Hepatic stellate cell (primary cell): ENCODE data around the gene S100G.
A peak's percentile ranks its signal among the peaks of the same experiment; 100 is the strongest.
"Not testable (repeated sequence)": the region's sequence is repeated elsewhere in the genome, so short reads cannot be mapped to it uniquely, and the experiment has no call there.

ENCODE experiments used
- DNase-seq: peaks from one replicate; pipeline ENCODE4 v3.0.0; 2011; ENCODE audit warnings: low spot score

The S100G gene, protein sequence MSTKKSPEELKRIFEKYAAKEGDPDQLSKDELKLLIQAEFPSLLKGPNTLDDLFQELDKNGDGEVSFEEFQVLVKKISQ

DNA sequence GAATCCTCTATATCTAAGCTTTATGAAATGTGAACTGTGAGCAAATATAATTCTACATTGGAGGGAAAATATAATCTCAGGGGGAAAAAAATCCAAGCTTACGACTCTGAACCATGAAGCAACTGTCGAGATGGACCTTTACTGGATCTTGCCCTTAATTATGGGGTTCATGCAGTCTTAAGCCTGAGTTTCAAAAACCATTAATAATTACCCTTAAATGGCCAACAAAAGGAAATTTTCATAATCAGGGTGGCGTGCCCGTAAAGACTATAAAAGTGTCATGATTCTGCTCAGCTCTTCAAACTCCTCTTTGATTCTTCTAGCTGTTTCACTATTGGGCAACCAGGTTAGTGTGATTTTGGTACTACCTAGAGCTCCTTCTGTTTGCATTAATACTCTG is at the start of gene S100G:
Gene S100G, plus strand, starts transcription at position 301 of the 400 bp plus-strand sequence. CDS start 849 bp downstream, outside the sequence.
- DNase-seq = no peak

DNA sequence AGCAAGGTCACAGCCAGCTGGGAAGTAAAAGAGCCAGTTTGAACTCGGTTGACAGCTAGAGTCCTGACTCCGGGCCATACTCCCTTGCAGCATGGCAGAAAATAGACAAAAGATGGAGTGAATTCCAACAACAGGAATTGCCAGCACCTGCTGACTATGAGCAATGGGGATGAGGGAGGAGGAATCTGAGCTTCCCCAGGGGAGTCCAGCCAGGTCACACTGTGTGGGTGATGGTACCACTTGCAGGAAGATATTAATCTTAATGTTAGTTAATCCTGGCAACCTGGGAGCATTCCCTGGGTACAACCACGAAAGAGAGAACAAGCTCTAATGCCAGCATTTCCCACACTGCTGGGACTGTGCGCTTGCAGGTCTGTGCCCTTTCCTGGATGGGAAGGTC is 48.1 kb upstream of the S100G start:
- DNase-seq = no peak

DNA sequence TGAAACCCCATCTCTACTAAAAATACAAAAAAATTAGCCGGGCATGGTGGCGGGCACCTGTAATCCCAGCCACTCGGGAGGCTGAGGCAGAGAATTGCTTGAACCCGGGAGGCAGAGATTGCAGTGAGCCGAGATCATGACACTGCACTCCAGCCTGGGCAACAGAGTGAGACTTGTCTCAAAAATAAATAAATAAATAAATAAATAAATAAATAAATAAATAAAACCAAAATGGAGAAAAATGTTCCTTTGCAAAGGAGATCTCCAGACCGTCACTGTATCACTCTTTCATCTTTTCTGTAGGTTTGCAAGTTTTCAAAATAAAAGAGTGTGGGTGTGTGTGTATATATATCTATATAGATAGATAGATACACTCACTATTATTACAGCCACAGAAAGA is 46.7 kb upstream of the S100G start:
- not testable (repeated sequence) for DNase-seq

DNA sequence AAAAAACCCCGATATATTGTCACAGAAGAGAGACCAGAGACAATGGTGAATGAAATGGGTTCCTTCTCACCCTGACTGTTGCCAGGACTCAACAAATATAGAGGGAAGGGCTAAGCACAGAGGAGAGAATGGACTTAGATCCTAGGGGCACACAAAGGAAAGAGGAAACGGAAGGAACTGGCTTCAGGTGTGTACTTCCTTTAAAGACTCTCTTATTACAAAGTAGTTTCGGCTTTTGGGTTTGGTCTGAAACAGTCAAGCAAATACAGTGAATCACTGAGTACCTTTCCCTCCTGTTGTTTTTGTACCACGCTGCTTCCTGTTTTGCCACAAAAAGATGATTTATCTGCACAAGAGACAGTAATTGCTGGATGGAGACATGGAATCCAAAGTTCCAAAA is 46.1 kb upstream of the S100G start:
- no peak for DNase-seq

DNA sequence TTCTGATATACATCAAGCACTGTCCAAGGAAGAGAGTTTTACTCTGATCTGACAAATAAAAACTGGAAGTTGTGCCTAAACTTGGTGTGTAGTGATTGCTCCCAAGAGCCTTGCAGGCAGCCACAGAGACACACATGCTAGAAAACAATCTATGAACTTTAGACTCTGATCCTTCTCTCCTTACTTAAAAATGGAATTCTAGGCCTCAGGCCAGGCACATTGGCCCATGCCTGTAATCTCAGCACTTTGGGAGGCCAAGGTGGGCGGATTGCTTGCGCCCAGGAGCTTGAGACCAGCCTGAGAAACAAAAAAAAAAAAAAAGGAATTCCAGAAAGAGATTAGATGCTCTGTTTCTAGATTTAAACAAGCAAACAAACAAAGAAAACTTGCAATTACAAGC is 45.6 kb upstream of the S100G start:
- no peak for DNase-seq

DNA sequence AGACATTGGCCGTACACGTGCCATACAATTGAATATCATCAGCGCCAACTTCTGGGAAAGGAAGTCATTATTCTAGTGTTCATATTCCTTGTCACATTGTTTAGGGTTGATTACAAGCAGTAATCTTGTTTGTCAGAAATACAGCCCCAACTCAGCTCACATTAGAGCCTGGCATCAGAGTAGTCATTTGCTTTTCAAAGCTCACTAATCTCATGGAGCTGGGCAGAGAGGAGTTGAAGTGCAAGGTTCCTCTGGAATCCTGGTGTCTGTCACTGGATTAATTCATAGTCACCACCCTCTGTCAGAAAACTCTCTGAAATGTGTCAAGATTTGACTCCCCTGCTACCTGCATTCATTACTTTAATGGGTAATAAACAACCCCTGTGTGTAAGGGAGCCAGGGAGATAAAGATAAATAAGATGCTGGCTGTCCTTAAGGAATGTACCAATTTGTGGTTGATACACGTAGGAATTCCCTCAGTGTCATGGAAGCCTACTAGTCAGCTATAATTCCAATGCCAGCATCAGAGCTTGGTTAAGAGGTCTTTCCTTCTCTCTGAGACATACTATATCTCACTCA is 43.7 kb upstream of the S100G start:
- no peak for DNase-seq

DNA sequence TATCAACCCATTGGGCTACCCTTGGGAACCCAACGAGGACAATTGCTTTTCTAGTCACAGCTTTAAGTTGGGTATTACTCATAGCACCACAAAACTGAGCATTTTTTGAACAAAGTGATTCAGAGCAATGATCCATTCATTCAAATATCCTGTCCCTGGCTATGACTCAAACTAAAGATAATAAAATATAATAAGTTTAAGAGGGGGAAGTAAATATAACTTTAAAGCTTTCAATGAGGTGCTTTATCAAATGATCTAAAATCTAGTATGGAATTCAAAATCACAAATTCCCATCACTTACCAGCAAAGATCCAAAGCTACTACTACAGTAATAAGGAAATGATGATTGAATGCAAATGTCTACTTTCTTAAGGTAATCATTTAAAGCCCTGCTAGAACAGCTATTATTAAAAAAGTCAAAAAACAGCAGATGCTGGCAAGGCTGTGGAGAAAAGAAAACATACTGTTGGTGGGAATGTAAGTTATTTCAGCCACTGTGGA is 39.8 kb upstream of the S100G start:
- DNase-seq = peak; percentile 34

DNA sequence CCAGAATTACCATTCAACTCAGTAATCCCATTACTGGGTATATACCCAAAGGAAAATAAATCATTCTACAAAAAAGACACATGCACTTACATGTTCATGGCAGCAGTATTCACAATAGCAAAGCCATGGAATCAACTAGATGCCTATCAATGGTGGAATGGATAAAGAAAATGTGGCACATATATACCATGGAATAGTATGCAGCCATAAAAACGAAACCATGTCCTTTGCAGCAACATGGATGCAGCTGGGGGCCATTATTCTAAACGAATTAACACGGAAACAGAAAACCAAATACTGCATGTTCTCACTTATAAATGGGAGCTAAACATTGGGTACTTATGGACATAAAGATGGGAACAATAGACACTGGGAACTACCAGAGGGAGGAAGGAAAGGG is 39.3 kb upstream of the S100G start:
- not testable (repeated sequence) for DNase-seq

DNA sequence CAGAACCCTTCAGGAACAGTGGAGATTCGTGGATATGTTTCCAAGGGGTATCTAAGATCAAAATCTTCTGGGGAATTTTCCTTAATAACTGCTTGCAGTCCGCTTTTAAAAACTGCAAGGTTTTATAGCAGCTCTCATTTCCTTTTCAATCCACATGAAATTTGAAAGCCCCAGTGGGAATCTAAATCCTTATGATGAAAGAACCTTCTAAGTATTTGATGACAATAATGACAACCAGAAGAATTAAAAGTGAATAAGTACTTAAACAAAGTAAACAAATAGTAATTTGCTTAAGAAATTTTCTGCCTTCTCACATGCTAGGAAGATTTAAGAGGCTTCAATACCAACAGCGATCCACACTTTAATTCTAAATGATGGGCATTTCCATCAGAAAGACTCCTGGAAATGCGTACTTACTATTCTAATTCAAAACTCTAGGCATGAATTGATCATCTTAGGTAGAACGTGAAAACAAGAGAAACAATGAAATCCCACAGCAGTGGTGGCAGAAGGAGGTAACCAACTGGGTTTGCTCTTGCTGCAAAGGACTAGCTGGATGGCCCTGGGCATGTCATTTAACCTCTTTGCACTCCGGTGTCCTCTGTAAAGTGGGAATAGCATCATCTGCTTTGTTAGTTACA is 37.6 kb upstream of the S100G start:
- DNase-seq = no peak

DNA sequence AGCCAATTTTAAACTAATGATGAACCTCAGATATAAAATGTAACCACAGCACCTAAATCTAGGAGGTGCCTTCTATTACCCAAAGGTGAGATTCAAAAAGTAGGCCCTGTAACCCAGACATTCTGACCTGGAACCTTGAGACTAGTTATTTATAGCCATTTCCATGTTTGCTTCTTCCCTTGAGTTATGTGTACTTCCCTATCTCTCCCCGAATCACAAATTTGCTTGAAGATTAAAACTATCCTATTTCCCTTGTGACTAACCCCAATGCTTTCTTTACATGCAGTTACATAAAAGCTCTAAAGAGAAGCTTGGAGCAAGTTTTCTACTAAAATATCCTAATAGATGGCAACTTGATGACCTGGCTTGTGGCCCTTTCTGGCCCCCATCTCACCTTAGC is 32.6 kb upstream of the S100G start:
- no peak for DNase-seq

DNA sequence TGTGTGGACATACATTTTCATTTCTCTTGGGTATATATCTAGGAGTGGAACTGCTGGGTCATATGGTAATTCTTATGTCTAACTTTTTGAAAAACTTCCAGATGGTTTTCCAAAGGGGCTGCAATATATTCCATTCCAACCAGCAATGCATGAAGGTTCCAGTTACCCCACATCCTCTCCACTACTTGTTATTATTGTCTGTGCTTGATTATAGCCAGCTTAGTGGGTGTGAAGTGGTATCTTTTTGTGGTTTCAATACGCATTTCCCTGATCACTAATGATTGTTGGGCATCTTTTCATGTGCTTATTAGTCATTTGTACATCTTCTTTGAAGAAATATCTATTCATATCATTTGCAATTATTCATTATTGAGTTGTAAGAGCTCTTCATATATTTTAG is 31.5 kb upstream of the S100G start:
- no peak for DNase-seq

DNA sequence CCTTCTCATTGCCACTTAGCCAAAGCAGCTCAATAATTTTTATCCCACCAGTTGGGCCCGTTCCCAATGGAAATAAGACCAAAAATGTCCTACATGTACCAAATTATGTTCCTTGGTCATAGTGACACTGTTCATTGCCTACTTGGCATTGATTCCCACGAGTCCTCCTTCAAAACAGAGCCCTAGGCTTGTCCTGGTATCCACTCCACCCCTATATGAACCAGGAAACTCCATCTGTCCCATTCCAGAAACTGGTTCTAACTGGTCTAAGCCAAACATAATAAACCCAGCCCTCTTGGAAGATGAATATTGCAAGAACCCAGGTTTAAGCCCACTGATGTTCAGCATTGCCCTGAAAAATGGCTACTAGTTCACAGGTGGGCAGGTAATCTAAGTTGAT is 30.9 kb upstream of the S100G start:
- no peak for DNase-seq

DNA sequence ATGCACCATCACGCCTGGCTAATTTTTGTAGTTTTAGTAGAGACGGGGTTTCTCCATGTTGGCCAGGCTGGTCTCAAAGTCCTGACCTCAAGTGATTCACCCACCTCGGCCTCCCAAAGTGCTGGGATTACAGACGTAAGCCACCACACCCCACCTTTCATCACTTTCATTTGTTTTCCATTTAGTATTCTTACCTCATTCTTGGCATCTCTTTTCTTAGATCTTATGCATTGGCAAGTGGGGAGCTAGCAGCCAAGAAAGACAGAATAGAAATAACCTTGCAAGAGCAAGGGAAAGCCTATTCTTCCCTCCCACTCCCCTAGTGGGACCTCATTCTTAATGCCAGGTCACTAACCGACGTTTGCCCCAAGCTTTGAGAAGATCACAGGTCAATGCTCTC is 21.4 kb upstream of the S100G start:
- not testable (repeated sequence) for DNase-seq

DNA sequence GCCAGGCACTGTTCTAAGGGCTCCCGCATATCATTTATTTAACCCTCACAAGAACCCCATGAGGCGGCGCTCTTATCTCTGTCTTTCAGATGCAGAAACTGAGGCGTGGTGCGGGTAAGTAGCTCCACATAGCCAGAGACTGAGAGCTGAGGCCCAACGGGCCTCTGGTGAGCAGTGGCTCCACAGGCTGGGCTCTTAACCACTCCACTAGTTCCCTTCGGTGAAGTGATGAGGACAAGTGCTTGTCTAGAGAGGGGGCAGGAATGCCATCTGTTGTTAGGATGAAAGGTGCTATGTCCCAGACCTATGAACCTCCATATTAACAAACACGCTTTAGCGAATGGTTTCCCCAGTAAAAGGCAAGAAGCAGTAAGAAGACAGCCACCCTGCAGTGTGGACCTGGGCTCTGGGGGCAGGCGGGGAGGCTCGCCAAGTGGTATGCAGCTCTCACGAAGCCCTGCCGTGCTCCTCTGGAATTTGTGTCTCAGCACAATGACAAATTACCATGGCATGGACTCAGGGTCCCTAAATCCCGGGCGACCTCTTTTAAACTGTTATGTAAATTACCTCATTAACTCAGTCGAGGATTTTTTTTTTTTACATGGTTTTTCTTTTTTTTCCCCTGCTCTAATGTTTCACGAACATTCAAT is 20.9 kb upstream of the S100G start:
- DNase-seq = no peak

DNA sequence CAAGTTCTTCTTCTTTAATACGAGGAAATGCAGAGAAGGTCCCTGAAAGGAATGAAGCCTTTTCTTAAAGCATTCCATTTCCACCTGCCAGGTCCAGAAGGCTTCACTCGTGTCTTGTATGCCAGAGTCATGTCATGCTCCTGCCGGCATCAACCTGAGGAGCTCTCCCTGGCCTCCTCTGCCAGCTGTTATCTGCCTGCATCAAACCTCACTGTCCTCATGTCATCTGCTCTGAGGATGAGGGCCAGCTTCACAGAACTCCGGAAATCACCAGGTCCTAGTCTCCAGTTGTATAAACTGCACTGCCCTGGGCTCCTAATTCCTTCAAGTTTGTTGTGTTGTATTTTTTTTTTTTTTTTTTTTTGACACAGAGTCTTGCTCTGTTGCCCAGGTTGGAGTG is 20.0 kb upstream of the S100G start:
- DNase-seq = no peak

DNA sequence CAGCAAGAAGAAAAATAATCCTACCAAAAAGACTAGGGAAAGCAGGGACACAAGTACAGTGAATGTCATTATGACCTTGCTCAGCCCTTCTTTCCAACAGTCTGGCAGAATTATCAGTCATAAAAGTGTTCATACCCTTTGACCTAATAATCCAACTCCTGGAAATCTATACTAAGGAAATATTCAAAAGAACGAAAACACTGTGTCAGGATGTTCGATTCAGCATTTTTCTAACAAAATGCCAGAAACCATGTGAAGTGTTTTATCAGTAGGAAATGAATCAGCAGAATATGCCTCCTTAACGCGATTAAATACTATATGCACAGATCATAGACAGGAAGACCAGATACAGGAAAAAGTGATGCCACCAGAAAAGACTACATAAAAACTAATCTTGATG is 16.2 kb upstream of the S100G start:
- DNase-seq = peak; percentile 19

DNA sequence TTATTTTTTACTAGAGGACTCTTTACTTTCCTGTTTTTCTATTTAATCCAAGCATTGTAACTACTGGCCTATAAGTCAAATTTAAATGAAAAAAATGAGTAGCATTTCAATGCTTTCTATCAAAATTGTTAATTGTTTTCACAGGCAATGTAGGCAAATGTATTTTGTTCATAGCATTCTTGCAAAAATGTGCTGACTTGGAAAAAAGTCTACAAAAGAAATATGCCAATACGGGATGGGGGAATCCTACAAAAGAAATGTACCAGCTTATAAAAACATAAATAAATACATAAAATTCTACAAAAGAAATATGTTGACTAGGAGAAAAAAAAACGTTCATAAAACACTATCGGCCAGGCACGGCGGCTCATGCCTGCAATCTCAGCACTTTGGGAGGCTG is 14.9 kb upstream of the S100G start:
- DNase-seq = no peak

DNA sequence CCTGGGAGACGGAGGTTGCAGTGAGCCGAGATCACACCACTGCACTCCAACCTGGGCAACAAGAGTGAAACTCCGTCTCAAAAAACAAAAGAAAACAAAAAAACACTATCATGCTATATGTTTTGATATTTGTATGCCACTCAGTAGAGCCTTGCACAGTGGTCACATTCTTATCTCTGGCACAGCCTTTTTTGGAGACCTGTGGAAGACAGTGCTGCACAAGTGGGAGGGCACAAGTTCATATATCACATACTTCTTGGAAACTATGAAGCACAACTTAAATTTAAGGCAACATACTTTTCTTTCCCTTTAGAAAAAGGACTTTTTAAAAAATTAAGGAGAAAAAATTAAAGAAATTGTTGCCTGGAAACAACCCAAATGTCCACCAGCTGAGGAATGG is 14.4 kb upstream of the S100G start:
- no peak for DNase-seq

DNA sequence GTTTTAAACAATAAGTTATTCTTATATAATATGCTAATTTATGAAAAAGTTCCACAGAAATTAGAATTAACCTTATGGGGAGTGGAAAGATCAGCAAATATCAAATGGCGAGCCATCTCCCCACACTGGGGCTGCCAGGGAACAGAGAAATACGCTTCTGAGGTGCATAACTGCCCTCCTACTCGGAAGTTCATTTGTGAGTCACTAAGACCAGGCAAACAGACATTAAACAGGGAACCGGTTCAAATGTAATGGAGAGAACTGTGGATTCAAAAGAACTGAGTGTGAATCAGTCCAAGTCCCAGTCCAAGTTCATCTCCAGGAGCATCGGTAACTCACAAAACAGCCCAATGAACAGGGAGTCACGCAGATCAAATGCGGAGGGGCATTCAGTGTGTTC is 11.4 kb upstream of the S100G start:
- DNase-seq = no peak

DNA sequence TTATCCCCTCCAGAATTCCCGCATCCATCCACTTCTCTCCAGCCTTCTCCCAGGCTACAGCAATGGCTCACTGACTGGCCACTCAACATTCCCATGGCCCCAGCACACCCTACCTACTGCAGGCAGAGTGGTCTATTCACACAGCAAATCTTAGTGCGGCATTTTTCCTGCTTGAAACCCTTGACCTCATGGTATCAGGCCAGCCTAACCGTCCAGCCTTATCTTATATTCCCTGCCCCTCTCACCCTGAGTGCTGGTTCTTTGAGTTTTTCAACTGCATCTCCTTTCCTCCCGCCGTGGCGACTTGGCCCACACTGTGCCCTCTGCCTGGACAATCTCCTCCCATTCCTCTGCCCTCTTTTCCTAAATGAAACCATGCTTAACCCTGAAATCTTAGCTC is 10.0 kb upstream of the S100G start:
- DNase-seq = no peak

DNA sequence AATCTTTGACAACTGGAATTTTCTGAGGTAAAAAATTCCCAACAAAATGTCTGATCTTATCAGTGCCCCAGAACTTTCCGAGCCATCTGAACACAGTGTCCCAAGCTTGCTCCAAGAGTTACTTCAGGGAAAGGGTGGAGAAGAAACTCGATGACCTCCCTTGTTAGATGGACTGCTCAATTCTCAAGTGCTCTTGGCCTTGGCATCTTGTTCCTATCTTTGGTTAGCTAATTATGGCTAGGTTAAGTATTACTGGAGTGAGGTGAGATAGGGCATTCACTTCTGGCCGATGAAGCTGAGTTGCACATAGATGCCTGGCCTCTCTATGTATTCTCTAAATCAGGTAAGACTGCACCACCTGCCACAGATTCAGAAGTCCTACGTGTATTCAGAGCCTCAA is 9.1 kb upstream of the S100G start:
- DNase-seq = no peak

DNA sequence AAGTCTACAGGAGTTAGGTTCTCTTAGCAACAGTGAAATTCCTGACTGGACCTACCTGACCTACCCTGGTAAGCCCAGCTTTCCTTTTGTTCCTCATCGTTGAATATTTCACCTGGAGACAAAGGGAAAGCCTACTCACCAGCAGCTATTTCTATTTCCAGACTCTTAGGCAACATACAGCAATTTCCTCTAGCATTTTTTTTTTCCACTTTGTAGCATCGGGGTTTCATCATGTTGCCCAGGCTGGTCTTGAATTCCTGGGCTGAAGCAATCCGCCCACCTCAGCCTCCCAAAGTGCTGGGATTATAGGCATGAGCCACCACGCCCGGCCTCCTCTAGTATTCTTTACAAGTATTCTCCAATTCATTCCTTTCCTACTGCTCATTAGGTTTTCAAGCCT is 6.8 kb upstream of the S100G start:
- no peak for DNase-seq

DNA sequence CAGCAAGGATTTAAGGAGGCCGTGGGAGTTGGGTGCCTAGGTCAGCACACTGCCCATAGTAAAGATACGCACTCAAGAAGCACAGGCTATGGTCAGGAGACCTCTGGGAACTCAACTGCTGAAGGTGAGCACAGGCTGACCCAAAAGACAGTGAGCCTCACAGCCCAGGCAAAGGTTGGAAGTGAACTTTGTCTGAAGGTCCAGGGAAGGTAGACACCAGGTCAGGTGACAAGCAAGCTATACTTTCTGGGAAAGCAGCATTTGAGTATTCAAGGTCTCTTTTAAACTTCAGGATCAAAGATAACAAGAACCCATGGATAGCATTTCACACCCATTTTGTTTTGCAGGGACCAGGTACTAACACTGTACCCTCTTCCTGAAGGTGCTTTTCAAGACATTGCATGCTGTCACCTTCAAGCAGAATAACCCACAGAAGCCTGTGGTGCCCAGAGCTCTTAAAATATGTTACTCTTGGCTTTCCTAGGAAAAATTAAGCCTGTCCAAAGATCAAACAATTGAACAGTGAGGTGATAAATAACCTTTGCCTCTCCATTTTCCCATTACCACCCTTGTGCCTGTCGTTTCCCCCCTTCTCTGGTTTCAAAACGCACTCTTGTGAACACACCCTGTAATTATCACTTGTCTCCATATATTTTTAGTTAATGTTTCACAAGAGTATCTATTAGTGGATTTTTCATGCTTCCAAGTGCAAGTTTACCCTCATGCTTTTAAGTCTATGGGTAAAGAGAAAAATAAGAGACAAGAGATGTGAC is 3.4 kb upstream of the S100G start:
- DNase-seq = no peak
